Thyroid gland (tissue), 4 donors: Measurements from ENCODE around the gene TMEM74B.

Source experiments
- POLR2A ChIP-seq, 2 donors: fragments of 450-650 bp; IDR thresholded peaks; one replicate each; pipeline ENCODE4 v1.6.1; 2017; ENCODE audit warnings: antibody characterized with exemption in 2 of 2, mild to moderate bottlenecking in 2 of 2, moderate library complexity in 1 of 2
- TF ChIP-seq, protein P1 (sequence below), 6 experiments: fragments of 200-600 bp in 3 of 6; fragments of 450-650 bp in 3 of 6; sonication (generic) in 3 of 6; IDR thresholded peaks; one replicate each; pipeline ENCODE4 v1.5.1; 2016 to 2019; ENCODE audit warnings: antibody characterized with exemption in 6 of 6, mild to moderate bottlenecking in 2 of 6, inconsistent platforms in 1 of 6, moderate library complexity in 1 of 6

DNA sequence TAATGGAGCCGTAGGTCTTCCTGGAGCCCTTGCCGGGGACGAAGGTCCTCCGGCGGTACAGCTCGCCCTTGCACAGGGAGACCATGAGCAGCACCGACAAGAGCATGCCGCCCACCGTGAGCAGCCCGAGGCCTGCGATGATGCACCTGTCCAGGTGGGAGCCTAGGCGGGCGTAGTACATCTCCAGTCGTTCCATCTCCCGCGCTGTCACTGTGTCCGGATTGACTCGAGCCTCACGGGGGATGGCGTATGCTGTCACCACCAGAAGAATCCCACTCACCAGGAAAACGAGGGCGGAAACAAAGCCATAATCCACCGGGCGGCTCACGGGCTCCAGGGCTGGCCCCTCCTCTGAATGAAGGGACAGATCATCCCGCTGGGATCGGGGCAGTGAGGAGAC is 3.8 kb downstream of the TMEM74B start:
- TF ChIP-seq, protein P1, sequence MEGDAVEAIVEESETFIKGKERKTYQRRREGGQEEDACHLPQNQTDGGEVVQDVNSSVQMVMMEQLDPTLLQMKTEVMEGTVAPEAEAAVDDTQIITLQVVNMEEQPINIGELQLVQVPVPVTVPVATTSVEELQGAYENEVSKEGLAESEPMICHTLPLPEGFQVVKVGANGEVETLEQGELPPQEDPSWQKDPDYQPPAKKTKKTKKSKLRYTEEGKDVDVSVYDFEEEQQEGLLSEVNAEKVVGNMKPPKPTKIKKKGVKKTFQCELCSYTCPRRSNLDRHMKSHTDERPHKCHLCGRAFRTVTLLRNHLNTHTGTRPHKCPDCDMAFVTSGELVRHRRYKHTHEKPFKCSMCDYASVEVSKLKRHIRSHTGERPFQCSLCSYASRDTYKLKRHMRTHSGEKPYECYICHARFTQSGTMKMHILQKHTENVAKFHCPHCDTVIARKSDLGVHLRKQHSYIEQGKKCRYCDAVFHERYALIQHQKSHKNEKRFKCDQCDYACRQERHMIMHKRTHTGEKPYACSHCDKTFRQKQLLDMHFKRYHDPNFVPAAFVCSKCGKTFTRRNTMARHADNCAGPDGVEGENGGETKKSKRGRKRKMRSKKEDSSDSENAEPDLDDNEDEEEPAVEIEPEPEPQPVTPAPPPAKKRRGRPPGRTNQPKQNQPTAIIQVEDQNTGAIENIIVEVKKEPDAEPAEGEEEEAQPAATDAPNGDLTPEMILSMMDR (IDR thresholded peaks at IDR 0.05): no peak
- TF ChIP-seq POLR2A (IDR thresholded peaks at IDR 0.05): no peak
